Fibroblast of mammary gland (primary cell): Measurements from ENCODE around the gene KLHL29.
A peak's percentile ranks its signal among the peaks of the same experiment; 100 is the strongest.

Experiments
- DNase-seq: peaks from one replicate; pipeline ENCODE4 v3.0.0-alpha.2; 2010; ENCODE audit warnings: low read depth
- H3K4me3 ChIP-seq: 2 replicates; pipeline ENCODE4 v1.5.1; 2011; ENCODE audit warnings: low read depth, mild to moderate bottlenecking, low read length, moderate library complexity; ENCODE audit not compliant: control insufficient read depth
- TF ChIP-seq, protein P1 (sequence below): conservative IDR thresholded peaks from 2 replicates; pipeline ENCODE4 v1.5.1; 2011; ENCODE audit warnings: low read depth, low read length, inconsistent platforms; ENCODE audit not compliant: control insufficient read depth, insufficient read depth

KLHL29 gene

DNA sequence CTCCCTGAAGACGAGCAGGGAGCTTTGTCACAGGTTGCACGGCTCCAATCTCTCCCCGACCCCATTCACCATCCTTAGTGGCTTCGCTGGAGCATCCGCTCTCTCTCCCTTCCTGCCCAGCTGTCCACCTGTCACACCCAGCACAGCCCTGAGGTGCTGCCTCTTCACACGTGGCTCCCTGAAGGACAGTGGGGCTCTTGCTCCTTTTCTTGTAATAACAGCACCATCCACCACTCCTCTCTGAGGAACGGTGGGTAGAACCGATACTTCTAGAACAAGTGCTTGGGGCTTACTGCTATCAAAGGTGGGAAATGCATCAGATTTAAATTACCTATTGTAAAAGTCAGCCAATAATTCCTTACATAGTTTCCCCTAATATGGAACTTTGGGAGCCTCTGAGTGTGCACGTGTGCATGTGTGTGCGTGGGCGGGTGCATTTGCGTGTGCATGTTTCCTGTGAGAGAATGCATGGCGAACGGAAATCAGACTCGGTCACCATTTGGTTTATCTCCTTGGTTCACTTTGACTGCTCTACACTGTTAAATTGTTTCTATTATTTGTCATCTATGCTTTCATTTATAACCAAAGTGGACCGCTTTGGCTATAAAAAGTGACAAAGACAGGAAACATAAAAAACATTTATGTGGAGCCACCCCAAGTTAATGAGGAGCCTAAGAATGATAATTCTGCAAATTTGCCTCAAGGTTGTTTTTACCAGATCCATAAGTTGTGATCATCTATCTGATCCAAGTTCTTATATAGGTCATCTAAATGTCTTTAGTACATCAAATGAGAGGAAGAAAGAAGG, 39.1 kb downstream of the KLHL29 start:
- no peak overlapping the region for H3K4me3 ChIP-seq
- TF ChIP-seq, protein P1, sequence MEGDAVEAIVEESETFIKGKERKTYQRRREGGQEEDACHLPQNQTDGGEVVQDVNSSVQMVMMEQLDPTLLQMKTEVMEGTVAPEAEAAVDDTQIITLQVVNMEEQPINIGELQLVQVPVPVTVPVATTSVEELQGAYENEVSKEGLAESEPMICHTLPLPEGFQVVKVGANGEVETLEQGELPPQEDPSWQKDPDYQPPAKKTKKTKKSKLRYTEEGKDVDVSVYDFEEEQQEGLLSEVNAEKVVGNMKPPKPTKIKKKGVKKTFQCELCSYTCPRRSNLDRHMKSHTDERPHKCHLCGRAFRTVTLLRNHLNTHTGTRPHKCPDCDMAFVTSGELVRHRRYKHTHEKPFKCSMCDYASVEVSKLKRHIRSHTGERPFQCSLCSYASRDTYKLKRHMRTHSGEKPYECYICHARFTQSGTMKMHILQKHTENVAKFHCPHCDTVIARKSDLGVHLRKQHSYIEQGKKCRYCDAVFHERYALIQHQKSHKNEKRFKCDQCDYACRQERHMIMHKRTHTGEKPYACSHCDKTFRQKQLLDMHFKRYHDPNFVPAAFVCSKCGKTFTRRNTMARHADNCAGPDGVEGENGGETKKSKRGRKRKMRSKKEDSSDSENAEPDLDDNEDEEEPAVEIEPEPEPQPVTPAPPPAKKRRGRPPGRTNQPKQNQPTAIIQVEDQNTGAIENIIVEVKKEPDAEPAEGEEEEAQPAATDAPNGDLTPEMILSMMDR: no peak
- DNase-seq: no peak

- TF ChIP-seq, protein P1: no peak
- no peak for DNase-seq
- H3K4me3 ChIP-seq: no peak overlapping the region
Observed at GRCh38 chr2:23425338-23425871, 40.4 kb downstream of the KLHL29 start.

- peak; percentile 84 for DNase-seq
- TF ChIP-seq, protein P1: no peak
- no peak overlapping the region for H3K4me3 ChIP-seq
Observed at GRCh38 chr2:23425885-23426262, 40.9 kb downstream of the KLHL29 start.

DNA sequence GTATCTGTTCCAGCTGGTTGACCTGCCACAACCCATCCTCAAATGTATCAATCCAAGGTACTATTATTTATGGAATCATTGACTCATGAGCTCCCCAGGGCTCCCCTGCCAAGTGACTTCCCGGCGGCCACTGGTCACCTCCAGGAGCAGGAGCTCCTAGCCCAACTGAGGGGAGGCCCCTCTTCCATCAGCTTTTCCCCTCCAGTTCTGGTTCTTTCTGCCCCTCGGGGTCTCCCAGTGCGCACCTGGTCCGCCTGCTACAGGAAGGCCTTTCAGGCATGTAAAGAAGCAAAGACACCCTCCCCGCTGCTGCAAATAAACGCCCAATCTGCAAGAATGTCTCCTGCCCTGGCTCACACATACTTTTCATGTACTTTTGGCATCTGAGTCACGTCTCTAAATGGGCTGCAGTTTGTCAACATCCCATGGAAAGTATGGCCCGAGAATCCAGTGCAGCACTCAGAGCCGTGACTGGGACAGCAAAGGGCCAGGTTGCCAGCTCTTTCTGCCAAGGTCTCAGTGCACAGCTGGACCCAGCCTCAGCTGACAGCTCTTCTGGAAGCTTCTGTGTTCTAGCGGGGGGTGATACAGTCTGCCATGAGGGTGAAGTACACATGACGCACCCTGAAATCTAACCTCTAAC, 41.4 kb downstream of the KLHL29 start:
- peak; percentile 86 for DNase-seq
- H3K4me3 ChIP-seq: no peak overlapping the region
- TF ChIP-seq, protein P1: no peak

DNA sequence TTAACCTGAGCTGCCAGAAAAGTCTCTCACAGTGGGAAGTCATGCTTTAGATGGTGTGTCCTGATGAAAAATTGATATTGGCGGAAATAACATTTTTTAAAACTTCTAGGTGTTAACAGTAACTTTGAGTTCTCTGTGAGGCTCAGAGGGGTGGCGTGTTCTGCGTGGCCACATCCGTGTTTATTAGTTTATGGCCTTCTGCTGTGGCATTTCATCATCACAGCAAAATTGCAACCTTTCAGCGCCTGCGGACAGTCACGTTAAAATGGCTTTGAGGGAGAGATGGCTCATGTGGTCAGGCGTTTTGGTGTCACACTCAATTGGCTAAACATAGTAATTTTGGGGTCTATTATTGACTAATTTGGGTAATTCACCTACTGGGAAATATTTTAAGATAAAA, 42.4 kb downstream of the KLHL29 start:
- no peak overlapping the region for H3K4me3 ChIP-seq
- TF ChIP-seq, protein P1: no peak
- no peak for DNase-seq

DNA sequence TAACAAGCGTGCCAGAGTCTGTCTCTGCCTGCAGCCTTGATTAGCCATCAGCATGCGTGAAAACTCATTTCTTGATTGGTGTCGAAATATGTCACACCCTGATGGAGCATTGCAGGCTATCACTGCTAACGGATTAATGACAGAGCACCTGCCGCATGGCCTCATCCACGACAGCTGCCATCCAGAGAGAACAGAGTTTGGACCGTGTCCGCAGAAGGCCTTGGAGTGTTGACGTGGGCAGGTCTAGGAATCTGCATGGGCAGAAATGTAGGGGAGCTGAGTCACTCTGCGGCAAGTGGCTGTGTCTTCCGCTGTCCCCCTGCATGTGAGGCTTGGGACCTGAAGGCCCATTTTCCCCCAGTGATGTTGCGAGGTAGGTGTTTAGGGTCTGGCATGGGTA, 43.0 kb downstream of the KLHL29 start:
- no peak overlapping the region for H3K4me3 ChIP-seq
- DNase-seq: no peak
- TF ChIP-seq, protein P1: no peak
